GM12875 (cell line): ENCODE results near the gene KRTAP5-1.

Experiments used
- H3K4me3 ChIP-seq: one replicate; pipeline ENCODE4 v1.5.1; 2011; ENCODE audit warnings: low read depth, low read length, control low read depth
- TF ChIP-seq, protein P1 (sequence below): IDR thresholded peaks from 2 replicates; pipeline ENCODE4 v1.5.1; 2011; ENCODE audit warnings: low read depth, mild to moderate bottlenecking, control low read depth, inconsistent platforms, low read length, moderate library complexity, borderline replicate concordance; ENCODE audit not compliant: insufficient read depth

The KRTAP5-1 gene

DNA sequence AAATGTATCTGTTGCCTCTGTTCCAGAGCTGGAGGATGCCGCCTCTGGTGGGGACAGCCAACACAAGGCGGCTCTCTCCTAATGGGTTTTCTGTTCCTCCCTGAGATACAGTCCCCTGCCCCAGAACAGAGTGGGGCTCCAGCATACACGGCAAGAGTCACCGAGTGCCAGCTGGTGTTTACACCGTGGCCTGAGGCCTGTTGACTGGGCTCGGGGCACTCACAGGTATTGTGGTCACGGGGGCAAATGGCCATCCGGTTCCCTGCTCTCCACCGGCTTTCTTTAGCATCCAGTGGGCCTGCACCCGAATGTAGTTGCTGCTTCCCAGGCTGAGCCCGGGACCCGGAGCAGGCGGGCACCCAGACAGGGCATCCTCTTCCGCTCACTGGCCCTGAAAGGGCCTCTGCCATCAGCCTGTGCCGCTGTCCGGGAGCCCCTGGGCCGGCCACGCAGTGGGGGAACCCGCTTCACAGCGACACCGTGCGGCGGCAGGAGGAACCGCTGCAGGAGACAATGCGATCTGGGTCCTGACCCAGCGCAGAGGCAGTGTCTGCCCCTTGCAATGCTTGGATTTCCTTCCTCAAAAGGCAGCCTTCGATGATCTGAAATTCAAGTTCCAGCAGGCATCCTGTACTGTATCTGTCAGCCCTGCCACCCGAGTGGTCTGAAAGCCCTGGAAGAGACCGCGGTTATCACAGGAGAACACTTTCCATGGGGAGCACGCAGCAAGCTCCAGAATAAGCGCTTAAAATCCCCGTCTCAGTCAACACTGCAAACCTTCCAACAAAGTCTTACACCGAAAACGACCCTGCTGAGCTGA is 43.6 kb upstream of the KRTAP5-1 start:
- H3K4me3 ChIP-seq: no peak overlapping the region
- TF ChIP-seq, protein P1, sequence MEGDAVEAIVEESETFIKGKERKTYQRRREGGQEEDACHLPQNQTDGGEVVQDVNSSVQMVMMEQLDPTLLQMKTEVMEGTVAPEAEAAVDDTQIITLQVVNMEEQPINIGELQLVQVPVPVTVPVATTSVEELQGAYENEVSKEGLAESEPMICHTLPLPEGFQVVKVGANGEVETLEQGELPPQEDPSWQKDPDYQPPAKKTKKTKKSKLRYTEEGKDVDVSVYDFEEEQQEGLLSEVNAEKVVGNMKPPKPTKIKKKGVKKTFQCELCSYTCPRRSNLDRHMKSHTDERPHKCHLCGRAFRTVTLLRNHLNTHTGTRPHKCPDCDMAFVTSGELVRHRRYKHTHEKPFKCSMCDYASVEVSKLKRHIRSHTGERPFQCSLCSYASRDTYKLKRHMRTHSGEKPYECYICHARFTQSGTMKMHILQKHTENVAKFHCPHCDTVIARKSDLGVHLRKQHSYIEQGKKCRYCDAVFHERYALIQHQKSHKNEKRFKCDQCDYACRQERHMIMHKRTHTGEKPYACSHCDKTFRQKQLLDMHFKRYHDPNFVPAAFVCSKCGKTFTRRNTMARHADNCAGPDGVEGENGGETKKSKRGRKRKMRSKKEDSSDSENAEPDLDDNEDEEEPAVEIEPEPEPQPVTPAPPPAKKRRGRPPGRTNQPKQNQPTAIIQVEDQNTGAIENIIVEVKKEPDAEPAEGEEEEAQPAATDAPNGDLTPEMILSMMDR: peak; percentile 96

DNA sequence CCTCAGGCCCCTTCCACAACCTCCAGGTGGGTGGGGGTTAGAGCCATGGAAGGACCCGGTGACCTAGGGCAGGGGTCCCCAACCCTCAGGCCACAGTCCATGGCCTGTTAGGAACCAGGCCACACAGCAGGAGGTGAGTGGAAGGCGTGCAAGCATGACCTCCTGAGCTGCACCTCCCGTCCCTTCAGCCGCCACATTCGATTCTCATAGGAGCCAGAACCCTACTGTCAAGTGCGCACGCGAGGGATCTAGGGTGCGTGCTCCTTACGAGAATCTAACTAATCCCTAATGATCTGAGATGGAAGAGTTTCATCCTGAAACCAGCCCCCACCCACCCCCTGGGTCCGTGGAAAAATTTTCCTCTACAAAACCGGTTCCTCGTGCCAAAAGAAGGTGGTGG is 40.5 kb upstream of the KRTAP5-1 start:
- no peak overlapping the region for H3K4me3 ChIP-seq
- TF ChIP-seq, protein P1: no peak

DNA sequence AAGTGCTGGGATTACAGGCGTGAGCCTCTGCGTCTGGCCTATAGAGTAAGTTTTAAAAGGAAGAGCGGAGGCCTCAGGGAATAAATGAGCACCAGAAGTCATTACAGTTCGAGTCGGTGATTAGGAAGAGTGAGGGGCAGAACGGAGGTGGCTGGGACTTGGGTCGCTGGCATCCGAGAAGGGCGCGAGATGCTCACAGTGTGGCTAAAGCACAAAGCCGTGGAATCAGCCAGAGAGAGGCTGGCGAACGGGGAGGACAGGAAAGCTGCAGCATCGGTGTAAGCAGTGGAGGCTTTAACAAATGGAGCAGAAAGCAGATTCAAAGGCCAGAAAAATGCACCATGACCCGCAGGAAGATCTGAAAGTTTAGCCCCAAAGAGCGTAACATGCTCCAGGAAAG is 39.5 kb upstream of the KRTAP5-1 start:
- H3K4me3 ChIP-seq: no peak overlapping the region
- TF ChIP-seq, protein P1: no peak

DNA sequence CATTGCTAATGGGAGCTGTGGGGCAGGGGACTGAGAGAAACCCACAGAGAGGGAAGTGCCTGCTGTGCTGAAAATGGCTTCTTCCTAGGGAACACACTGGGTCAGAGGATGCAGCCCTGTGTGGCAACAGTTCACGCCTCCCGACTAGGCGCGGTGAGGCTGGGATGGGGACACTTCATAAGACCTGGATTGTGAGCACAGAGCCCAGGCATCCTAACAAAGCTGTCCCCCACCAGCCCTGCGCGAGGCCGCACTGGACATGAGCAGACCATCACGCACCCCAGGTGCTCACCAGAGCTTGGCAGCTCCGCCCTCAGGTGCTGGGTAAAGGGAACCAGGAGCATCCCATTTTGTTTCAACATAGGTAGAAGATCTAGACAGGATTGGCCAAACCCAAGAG is 38.6 kb upstream of the KRTAP5-1 start:
- TF ChIP-seq, protein P1: no peak
- H3K4me3 ChIP-seq: no peak overlapping the region

DNA sequence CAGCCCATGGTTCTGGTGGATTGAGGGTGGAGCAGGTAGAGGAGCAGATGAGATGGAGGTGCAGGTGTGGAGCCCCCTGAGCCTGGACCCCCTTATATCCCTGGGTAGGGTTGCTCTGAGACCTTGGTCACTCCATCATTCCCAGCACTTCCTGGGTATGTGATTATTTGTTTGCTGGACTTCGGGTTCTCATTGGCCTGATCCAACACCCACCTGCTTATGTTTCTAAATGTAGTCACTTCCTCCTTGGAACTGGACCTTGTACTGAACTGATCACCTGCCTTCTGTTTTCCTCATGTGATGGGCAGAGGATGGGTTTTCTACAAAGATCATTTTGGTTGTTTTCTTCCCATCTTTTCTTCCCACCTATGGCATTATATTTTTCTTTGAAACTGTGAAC is 37.0 kb upstream of the KRTAP5-1 start, which contains the start of gene KRTAP5-4:
KRTAP5-4 (minus strand) TSS at position 53 of the 400 bp plus-strand sequence; CDS start at position 8, 45 bp downstream.
- H3K4me3 ChIP-seq: no peak within 1 kb of the TSS
- TF ChIP-seq, protein P1: no peak

DNA sequence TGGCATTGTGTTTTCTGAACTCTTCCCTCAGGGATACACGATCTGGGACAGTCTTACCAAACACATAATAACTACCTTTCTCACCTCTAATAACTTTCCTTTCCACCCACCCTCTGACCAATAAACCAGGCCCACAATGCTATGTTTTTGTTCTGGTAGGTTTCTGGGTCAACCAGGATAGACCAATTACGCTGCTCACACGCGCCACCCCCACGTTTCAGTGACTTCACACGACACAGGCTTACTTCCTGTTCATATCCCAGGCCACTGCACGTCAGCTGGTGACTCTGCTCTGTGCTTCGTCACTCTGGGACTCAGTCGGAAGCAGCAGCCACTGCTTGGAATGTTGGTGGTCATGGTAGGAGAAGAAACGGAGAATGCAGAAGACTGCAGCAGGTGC is 34.4 kb upstream of the KRTAP5-1 start:
- H3K4me3 ChIP-seq: no peak overlapping the region
- TF ChIP-seq, protein P1: no peak

DNA sequence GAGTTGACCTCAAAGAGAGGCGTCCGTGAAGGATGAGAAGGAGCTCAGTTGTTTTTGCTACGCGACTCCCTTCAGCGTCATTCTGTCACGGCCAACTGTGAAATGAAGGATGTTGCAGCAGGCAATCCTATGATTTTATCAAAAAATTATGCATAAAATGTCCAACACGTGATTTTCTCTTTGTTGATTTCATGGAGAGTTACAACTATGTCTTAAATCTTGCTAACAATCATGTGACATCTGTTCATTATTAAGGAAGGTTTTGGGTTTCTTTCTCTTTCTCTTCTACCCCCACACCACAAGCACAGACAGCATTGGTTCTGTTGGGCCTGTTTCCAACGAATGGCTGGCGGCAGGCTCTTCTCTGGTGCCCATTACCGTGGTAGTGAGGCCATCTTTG is 33.1 kb upstream of the KRTAP5-1 start:
- no peak overlapping the region for H3K4me3 ChIP-seq
- TF ChIP-seq, protein P1: no peak
